Left lobe of liver (tissue), 2 donors: ENCODE data around the gene MRC1. TPM values are rescaled to one million over a fixed set of nuclear protein-coding genes. Genes with fewer than 3 reads are reported as not detected.

Experiments
- ATAC-seq: fragments of 200-7000 bp; cut with Tn5 transposase; one replicate; pipeline ENCODE4 v1.9.1; 2020; ENCODE audit warnings: mild to moderate bottlenecking, moderate library complexity
- DNase-seq: peaks from one replicate; pipeline ENCODE4 v3.0.0-alpha.2; 2020; ENCODE audit warnings: low spot score
- total RNA-seq: library from RNA; stranded (reverse); gene quantifications from one replicate; pipeline ENCODE4 v1.2.1, GENCODE V29; 2021
- donor health status: DM: no; HTN: no; CAD: no; lungs with moderate emphysema.
- donor health status: DM: no; HTN: yes; CAD: no.

Gene MRC1
- total RNA-seq, 1 donor from 2014 or later: 30.9 TPM

DNA sequence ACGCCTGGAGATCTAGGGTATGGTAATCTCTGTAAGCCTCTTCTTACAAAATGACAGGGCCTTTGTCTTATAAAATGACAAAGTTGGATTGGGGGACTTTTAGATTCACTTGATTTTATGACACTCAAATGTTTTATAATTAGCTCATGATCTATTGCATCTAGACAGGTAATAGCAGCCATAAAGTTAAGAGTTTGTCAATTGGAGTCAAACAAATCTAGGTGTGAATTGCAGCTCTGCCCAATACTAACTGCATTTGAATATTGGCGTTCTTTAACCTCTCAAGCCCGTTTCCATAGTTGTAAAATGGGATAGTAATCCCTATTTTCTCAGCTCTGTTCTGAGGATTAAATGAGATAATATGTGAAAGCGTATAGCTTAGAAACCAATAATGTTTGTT is 14.1 kb upstream of the MRC1 start:
- ATAC-seq (no peak), DNase-seq (no peak)

GRCh38 chr10:17795813-17796594 is 13.1 kb upstream of the MRC1 start:
- ATAC-seq: no peak
- no peak for DNase-seq

DNA sequence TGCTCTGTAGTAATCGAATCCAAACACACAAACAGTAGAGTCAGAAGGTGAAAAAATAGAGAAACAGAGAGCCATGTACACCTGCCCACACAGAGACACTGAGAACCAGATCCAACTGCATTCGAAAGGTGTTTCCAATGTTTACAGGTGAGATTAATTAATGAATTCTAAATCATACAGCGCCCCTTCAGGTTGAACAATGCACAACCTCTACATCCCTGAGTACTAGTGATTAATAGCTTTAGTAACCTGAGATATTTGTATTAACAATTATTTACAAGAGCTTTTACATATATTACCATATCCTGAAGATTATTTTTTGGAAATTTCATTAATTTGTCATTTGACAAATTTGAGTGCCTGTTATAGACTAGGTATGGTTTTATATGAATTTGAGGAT is 7.6 kb upstream of the MRC1 start:
- ATAC-seq: no peak
- no peak for DNase-seq

- no peak for DNase-seq
- no peak for ATAC-seq
Measured at GRCh38 chr10:17802350-17802749, 6.8 kb upstream of the MRC1 start.

DNA sequence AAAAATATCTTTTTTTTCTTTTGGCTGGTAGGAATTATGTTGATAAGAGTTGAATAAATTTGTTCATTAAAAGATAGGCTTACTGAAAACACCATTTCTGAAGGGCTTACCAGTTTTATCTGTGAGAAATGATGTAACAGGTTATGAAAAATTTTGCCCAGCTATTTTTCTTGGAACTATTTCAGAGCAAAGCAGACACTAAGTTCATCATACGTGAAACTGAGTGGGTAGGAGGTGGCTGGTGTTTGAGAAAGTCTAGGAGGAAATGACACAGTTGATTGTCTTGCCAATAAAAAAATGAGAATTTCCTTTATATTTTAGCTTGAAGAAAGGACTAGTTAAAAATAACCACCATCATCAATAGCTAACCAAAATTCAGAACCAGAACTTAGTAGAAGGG is 6.2 kb upstream of the MRC1 start:
- ATAC-seq (no peak), DNase-seq (no peak)

DNA sequence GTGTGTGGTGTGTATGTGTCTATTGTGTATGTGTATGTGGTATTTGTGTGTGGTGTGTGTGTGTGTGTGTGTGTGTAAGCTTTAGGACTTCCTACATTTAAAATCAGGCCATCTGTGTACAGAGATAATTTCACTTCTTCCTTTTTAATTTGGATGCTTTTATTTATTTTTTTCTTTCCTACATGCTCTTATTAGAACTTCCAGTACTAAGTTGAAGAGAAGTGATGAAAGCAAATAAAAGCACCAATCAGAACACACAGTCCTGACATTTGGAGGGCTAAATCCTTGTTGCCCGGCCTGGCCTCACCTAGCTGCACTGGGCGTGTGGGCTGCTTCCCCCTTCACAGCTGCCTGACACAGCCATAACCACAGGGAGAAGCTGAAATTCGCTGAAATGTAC is 3.8 kb upstream of the MRC1 start:
- ATAC-seq (no peak), DNase-seq (no peak)

GRCh38 chr10:17805921-17806577 is 3.1 kb upstream of the MRC1 start:
- ATAC-seq (peak; percentile 21), DNase-seq (no peak)

DNA sequence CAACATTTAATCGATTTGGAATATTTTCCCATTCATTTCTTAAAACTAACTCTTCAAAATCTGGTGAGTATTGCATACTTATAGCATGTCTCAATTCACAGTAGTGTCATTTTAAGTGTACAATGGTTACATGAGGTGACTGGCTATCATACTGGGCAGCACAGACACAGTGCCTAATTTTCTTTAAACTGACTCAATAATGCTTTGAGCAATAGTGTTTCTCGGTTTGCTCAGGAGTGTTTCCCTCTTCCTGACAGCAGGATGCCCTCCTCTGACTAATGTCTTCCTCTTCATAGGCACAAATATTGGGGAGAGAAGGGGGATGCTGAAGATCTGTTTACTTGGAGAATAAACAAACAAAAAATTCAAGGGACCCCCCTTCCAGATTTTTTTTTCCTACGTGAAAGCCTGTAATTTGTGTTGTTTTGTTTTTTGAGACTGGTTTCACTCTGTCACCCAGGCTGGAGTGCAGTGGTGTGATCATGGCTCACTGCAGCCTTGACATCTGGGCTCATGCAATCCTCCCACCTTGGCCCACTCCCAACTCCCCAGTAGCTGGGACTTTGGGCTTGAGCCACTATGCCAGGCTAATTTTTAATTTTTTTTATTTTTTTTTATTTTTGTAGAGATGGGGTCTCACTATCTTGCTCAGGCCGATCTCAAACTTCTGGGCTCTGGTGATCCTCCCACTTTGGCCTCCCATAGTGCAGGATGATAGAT is 2.2 kb downstream of the MRC1 start:
- ATAC-seq: no peak

GRCh38 chr10:17814973-17815372 is 5.8 kb downstream of the MRC1 start:
- no peak for ATAC-seq

More for the DNA sequence above, 2.2 kb downstream of the MRC1 start:
- no peak for DNase-seq

DNA sequence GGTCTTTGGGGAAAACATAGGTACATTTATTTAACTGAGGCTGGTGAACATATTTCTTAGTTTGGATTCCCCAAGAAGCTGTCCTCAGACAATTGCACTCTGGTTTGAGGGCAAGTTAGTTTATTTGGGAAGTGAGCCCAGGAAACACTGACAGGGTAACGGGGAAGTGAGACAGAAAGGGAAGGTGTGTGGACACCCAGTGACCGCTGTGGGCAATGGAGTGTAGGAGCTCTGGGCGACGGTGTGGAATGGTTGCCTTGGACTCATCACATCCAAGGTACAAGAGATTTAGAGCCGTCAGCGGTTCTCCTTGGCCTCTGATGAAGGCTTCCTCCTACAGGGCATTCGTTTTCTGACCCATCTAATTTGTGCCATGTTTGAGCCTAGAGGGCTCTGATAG is 7.1 kb downstream of the MRC1 start:
- ATAC-seq: peak; percentile 30
- no peak for DNase-seq

More at GRCh38 chr10:17814973-17815372, 5.8 kb downstream of the MRC1 start:
- DNase-seq: no peak

DNA sequence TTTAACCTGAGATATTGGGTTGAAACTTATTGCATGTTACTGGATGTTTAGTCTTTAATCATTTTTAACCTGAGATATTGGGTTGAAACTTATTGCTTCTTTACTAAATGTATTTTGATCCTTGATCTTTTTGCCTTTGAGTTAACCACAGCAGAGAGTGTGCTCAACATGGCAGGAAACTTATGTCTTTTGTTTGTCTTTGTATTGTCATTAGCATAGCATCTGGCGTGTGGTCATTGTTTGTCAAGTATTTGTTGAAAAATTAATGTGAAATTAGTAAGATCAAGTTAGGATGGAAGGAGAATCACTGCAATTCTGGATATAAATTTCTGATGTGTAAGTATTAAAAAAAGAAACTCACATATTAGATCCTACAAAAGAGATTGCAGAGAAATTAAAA is 8.2 kb downstream of the MRC1 start:
- DNase-seq (no peak), ATAC-seq (no peak)

- DNase-seq: no peak
- no peak for ATAC-seq
Measured at GRCh38 chr10:17817790-17818189, 8.6 kb downstream of the MRC1 start.

- ATAC-seq: no peak
- DNase-seq: no peak
Measured at GRCh38 chr10:17819836-17820235, 10.7 kb downstream of the MRC1 start.

- no peak for DNase-seq
- ATAC-seq: no peak
Measured at GRCh38 chr10:17820943-17821342, 11.8 kb downstream of the MRC1 start.

- DNase-seq (no peak), ATAC-seq (no peak)
Measured at GRCh38 chr10:17821893-17822292, 12.7 kb downstream of the MRC1 start.

DNA sequence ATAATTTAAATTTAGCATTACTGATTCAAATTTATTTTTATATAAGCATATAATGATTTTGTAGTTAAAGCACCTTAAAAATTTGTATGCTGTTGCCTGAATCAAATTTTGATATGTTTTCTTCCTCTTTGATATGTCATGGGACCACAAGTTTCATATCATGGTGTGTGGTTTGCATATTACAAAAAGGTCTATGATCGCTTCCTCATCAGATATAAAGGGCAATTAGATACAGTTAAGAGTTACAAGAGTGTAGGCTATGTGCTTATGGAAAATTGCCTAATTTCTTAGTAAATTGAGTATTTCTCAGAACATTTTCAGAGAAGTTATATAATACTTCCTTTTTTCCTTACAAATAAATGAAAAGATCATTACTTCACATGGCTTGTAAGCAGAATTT is 22.2 kb downstream of the MRC1 start:
- ATAC-seq: no peak
- no peak for DNase-seq

DNA sequence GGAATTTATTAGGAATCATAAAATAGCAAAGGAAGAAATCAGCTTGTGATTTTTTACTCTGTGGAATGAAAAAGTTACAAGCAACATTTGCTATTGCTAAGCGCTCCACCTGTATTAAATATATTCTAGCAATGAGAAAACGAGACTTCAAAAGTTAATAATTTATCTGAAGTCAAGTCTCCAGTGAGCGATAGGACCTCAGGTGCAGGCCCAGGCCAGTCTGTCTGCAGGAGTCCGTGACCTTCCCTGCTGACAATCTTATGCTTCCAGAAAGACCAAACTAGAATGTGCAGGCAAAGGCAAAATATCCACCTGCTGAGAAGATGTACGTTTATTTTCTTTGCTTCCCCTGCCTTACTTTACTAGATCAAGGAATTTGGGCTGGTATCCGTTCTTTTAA is 22.7 kb downstream of the MRC1 start:
- ATAC-seq (no peak), DNase-seq (no peak)

GRCh38 chr10:17833656-17834055 is 24.5 kb downstream of the MRC1 start:
- DNase-seq: no peak
- ATAC-seq: no peak

DNA sequence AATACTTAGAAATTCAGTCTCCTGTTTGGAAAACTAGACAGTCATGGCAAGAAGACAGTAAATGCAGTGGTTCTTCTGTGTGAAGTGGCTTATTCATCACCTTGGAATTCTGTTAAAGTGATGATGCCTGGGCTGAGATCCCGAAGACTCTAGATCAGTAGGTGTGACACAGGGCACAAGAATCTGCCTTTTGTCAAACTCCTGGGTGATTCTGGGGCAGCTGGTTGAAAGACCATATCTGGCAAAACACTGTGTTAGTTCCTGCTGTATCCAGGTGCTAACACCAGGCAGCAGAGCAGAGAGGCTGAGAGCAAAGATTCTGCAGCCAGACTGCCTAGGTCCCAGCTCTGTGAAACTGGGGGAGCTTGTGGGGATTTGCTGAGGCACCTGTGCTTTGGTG is 26.5 kb downstream of the MRC1 start:
- no peak for ATAC-seq
- no peak for DNase-seq

GRCh38 chr10:17836942-17837341 is 27.8 kb downstream of the MRC1 start:
- DNase-seq (peak; percentile 52), ATAC-seq (peak; percentile 75)

GRCh38 chr10:17838080-17838648 is 29.0 kb downstream of the MRC1 start:
- no peak for DNase-seq
- no peak for ATAC-seq

DNA sequence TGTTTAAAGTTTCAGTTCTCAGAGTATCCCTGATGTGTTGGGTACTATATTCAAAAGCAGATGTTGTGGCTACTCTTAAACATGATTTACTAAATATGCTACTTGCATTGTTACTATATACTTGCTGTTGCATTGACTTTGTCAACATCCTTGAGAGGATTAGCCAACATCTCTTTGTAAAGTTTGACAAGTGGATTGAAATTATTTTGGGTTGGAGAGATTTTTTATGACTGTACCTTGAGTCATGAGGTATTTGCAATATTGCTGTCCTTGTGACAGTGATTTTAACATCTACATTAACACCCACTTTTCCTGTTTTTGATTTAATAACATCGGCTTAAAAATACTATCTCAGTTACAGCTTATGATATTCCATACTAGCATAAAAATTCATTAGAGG is 31.9 kb downstream of the MRC1 start:
- ATAC-seq (no peak), DNase-seq (no peak)
